HL-60 (cell line): Measurements from ENCODE around the gene SOAT2.
"Not testable (repeated sequence)": the region's sequence is repeated elsewhere in the genome, so short reads cannot be mapped to it uniquely, and the experiment has no call there.

Experiments used
- CTCF ChIP-seq: IDR thresholded peaks from one replicate; pipeline ENCODE4 v1.5.1; 2011; ENCODE audit warnings: low read length, control low read depth, inconsistent platforms; ENCODE audit not compliant: insufficient read depth
- GABPA ChIP-seq: IDR thresholded peaks from 2 replicates; pipeline ENCODE4 v1.6.1; 2012; ENCODE audit warnings: low read depth
- POLR2AphosphoS5 ChIP-seq: IDR thresholded peaks from 2 replicates; pipeline ENCODE4 v1.6.1; 2012; ENCODE audit warnings: low read depth
- SPI1 ChIP-seq: IDR thresholded peaks from 2 replicates; pipeline ENCODE4 v1.6.1; 2012; ENCODE audit warnings: low read depth, mild to moderate bottlenecking, borderline replicate concordance

- TF ChIP-seq CTCF, POLR2AphosphoS5, SPI1, GABPA: not testable (repeated sequence)
Measured at GRCh38 chr12:53112431-53112830, 9.1 kb downstream of the SOAT2 start.
